RWPE2 (cell line): Measurements from ENCODE around the gene DTNB.
A peak's percentile ranks its signal among the peaks of the same experiment; 100 is the strongest.

ENCODE experiments used
- ATAC-seq: fragments of 200-7000 bp; cut with Tn5 transposase; 3 replicates; pipeline ENCODE4 v1.9.1; 2021; ENCODE audit warnings: low read depth
- DNase-seq: peaks from one replicate; pipeline ENCODE4 v3.0.0-alpha.2; 2020; ENCODE audit warnings: low spot score
- H3K27ac ChIP-seq: fragments of 450-650 bp; 2 replicates; pipeline ENCODE4 v1.5.1; 2017; ENCODE audit warnings: mild to moderate bottlenecking; ENCODE audit not compliant: poor library complexity, severe bottlenecking
- H3K27me3 ChIP-seq: fragments of 250-450 bp; sonication (Bioruptor Pico); 2 replicates; pipeline ENCODE4 v1.5.1; 2021; ENCODE audit warnings: mild to moderate bottlenecking, moderate library complexity; ENCODE audit not compliant: insufficient read depth, poor library complexity, severe bottlenecking
- H3K36me3 ChIP-seq: fragments of 250-450 bp; sonication (Bioruptor Pico); 2 replicates; pipeline ENCODE4 v1.5.1; 2020; ENCODE audit warnings: low read depth, mild to moderate bottlenecking, moderate library complexity
- H3K4me1 ChIP-seq: fragments of 250-450 bp; sonication (Bioruptor Pico); 2 replicates; pipeline ENCODE4 v1.5.1; 2021; ENCODE audit warnings: mild to moderate bottlenecking, moderate library complexity; ENCODE audit not compliant: insufficient read depth, poor library complexity, severe bottlenecking
- H3K4me3 ChIP-seq: fragments of 250-450 bp; sonication (Bioruptor Pico); 2 replicates; pipeline ENCODE4 v1.5.1; 2021; ENCODE audit warnings: mild to moderate bottlenecking, moderate library complexity; ENCODE audit not compliant: severe bottlenecking
- H3K9me3 ChIP-seq: fragments of 250-450 bp; sonication (Bioruptor Pico); 2 replicates; pipeline ENCODE4 v1.5.1; 2021; ENCODE audit warnings: mild to moderate bottlenecking, moderate library complexity; ENCODE audit not compliant: severe bottlenecking
- CTCF ChIP-seq: fragments of 450-650 bp; IDR thresholded peaks from one replicate; pipeline ENCODE4 v1.5.1; 2017; ENCODE audit warnings: mild to moderate bottlenecking, moderate library complexity; ENCODE audit not compliant: poor library complexity, severe bottlenecking

Gene DTNB

GRCh38 chr2:25620711-25621110 lies 52.7 kb downstream of the DTNB start:
- no peak for DNase-seq
- ATAC-seq = no peak
- Histone ChIP-seq H3K4me1 (peaks cover 47% of the 10 kb centered on the region), H3K36me3 (peaks cover 28% of the 10 kb centered on the region), H3K4me3 (no peak overlapping the region), H3K9me3 (no peaks in the 10 kb centered on the region), H3K27me3 (no peaks in the 10 kb centered on the region), H3K27ac (peak overlapping the region; percentile 97)
- TF ChIP-seq CTCF = no peak

GRCh38 chr2:25620077-25620476 lies 53.3 kb downstream of the DTNB start:
- DNase-seq (no peak), ATAC-seq (no peak)
- H3K36me3 ChIP-seq = peaks cover 25% of the 10 kb centered on the region

GRCh38 chr2:25619185-25619584 lies 54.2 kb downstream of the DTNB start:
- Histone ChIP-seq H3K4me1 (peaks cover 48% of the 10 kb centered on the region), H3K4me3 (peak overlapping the region; percentile 6), H3K27ac (peak overlapping the region; percentile 97), H3K9me3 (no peaks in the 10 kb centered on the region), H3K27me3 (no peaks in the 10 kb centered on the region), H3K36me3 (peaks cover 16% of the 10 kb centered on the region)
- TF ChIP-seq CTCF = no peak
- DNase-seq (no peak), ATAC-seq (no peak)

More at GRCh38 chr2:25620077-25620476, 53.3 kb downstream of the DTNB start:
- Histone ChIP-seq H3K27me3 (no peaks in the 10 kb centered on the region), H3K27ac (peak overlapping the region; percentile 97), H3K4me3 (no peak overlapping the region), H3K9me3 (no peaks in the 10 kb centered on the region), H3K4me1 (peaks cover 48% of the 10 kb centered on the region)
- no peak for TF ChIP-seq CTCF

GRCh38 chr2:25618676-25619075 lies 54.7 kb downstream of the DTNB start:
- no peaks in the 10 kb centered on the region for H3K9me3 ChIP-seq
- H3K4me3 ChIP-seq = peak overlapping the region; percentile 6
- no peak for DNase-seq
- H3K36me3 ChIP-seq = peaks cover 15% of the 10 kb centered on the region
- H3K27ac ChIP-seq = peak overlapping the region; percentile 97
- TF ChIP-seq CTCF = no peak
- ATAC-seq = peak; percentile 92
- H3K27me3 ChIP-seq = no peaks in the 10 kb centered on the region
- H3K4me1 ChIP-seq = peaks cover 45% of the 10 kb centered on the region

- no peak overlapping the region for H3K4me3 ChIP-seq
Observed at GRCh38 chr2:25617948-25618646, 55.3 kb downstream of the DTNB start.

More at GRCh38 chr2:25617948-25618646, 55.3 kb downstream of the DTNB start:
- no peak for TF ChIP-seq CTCF
- ATAC-seq (peak; percentile 80), DNase-seq (no peak)
- Histone ChIP-seq H3K27me3 (no peaks in the 10 kb centered on the region), H3K27ac (peak overlapping the region; percentile 97), H3K36me3 (peaks cover 15% of the 10 kb centered on the region), H3K9me3 (no peaks in the 10 kb centered on the region), H3K4me1 (peaks cover 40% of the 10 kb centered on the region)
